Measurements from ENCODE around the gene NTF4.
"Not testable (repeated sequence)": the region's sequence is repeated elsewhere in the genome, so short reads cannot be mapped to it uniquely, and the experiment has no call there.

The NTF4 gene

DNA sequence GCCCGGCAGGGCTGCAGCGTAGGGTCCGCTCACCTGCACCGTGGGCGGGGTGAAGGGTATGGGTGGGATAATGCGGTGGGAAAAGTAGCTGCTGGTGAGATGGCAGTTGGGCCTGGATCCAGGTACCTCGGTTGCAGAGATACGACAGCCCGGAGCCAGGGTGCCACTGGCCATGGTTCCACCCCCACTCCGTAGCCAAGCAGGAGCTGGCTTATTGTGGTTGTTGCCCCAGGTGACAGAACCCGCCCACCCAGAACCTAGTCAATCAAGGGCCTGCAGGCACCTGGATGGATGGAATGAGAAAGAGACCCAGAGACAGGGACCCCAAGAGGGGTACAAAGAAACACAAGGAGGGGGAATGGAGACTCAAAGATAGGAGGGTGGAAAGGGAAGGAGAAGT lies 44.3 kb downstream of the NTF4 start:
- no peak for DNase-seq (ENCODE audit: low spot score)

DNA sequence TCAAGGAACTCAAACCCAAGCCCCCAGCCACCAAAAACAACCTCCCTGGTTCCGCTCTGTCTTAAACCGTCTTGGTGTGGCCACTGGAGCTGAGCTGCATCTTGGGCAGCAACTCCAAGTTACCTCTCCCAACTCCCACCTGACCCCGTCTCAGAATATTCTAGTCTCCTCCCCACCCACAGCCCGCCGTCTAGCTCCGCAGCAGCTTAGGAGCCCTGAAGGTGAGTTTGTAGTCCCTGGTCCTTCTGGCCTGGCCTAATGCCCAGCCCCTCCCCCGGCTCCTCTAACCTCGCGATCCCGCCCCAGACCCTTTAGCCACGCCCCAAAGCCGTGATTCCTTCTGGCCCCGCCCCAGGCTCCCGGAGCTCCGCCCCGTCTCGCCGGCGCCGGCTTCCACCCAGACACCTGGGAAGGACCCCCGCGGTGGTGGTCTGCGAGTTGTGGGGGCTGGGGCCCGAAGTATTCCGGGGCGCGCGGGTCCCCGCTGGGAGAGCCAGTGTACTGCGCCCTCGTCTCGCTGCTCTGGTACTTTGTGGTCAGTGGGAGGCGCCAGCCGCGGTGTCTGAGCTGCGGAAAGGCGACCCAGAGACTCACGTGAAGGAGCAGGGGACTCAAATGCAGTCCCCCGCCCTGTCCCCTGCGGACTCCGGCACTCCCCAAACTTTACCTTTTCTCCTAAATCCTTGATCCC lies 45.2 kb downstream of the NTF4 start:
- no peak for DNase-seq (ENCODE audit: low spot score)

DNA sequence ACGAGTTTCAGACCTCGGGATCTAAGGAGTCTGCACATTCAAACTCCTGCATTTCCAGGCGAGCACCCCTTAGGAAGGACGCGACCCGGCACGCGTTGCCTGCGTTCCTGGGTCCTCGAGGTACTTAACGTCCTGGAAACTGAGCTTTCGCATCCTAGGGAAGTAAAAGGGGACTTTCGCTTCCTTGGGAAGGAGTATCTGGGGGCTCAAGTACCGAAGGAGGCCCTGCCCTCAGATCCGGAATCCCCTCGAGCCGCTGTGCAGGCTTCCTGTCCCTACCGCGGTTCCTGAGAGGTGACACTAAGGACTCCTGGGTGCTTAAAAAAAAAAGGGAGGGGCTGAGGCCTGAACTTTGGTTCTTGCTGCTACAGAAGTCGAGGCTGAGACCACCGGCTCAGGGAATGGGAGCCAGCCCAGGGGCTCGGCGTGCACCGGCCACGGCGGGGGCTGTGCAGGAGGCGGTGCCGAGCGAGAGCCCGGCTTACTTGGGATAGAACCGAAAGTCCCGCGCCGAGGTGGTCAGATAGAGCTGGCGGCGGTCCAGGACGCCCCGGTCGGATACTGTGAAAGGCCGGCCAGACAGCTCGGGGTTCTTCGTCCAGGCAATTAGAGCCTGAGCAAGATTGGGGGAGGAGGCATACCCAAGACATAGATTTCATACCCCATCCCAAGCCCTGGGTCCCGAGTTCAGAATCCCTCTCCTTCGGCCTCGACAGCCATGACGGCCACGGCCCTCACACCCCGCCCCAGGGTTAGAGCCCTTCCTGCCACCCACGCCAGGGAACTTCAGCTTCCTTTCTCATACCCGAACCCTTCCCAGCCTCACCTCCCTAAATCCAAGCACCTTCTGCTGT lies 46.0 kb downstream of the NTF4 start:
- DNase-seq (ENCODE audit: low spot score) = not testable (repeated sequence)

DNA sequence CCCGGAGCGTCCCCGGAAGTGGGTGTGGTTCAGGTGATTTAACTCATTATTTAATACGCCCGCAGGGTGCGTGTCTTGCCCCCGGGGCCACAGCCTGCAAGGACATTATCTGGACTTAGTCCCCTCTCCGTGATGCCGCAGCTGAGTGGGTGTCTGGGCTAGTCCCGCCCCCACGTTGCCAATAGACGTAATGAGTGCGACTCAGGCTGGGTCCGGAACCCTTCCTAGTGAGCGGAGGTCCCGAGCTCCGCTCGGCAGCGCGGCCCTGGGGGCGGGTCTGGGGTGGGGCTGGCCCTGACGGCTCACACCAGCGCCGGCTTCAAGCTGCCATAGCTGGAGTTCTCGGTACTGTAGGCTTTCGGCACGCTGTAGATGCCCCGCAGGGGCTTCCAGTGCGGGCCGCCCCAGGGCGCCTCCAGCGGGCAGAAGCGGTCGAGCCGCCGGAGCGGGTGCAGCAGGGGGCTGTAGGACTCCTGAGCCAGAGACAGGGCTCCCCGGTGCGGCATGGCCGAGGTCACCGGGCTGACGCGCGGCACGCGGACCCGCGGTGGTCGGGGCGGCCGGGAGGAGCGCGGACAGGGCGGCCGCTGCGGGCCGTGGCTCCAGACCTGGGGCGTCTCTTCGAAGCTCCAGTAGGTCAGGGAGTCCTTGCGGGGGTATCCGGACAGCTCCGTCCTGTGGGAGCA lies 46.8 kb downstream of the NTF4 start:
- peak; percentile 89 for DNase-seq (ENCODE audit: low spot score)

DNA sequence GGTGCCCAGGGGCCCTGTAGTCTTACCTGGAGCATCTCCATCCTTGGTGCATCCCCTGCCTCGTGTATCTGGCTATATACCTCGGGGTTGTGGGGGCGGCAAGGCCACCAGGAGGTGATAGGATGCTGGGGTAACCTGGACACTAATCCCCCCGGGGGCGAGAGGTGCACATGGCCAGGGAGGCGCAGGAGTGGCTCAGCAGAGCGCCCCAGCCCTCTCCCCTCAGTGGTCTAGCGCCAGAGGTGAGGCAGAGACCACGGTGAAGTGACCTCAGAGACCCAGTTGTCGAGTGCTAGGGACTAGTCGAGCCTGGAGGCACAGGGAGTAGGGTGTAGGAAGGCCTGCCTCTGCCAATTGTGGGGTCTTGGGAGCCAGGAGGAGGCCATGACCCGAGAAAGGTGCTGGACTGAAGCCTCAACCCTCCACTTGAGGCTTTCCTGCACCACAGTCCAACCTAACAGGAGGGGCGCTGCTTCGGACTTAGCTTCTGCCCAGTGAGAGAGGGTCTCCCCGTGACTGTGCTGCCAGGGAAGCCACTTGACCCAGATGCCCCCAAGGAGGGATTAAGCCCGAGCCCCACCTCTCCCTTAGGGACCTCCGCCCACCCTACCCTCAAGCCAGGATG lies 47.5 kb downstream of the NTF4 start, which contains the start of gene LHB:
LHB (minus strand) TSS at position 51 of the 625 bp plus-strand sequence; CDS start at position 41, 10 bp downstream.
- no peak for DNase-seq (ENCODE audit: low spot score)

DNA sequence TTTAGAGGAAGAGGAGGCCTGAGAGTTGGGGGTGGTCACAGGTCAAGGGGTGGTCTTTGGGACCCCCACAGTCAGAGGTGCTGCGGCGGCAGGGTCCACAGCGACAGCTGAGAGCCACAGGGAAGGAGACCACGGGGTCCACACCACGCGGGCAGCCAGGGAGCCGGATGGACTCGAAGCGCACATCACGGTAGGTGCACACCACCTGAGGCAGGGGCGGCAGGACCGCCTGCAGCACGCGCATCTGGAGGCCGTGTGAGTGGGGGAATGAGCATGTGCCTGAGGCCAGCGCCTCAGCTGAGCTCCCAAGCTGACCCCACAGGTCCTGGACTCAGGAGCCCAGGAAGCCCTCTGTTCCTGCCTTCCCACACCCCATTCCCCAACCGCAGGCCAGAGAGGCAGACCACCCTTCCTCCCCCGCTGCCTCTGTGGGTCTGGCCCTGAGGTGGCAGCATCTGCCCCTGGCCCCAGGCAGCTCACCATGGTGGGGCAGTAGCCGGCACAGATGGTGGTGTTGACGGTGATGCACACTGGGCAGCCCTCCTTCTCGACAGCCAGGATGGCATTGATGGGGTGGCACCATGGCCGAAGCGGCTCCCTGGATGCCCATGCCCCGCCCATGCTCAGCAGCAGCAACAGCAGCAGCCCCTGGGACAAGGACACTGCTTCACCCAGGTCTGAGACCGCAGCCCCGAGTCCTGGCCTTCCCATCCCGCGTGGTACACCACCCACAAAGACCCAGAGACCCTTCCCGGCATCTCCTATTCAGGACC lies 48.4 kb downstream of the NTF4 start:
- no peak for DNase-seq (ENCODE audit: low spot score)

DNA sequence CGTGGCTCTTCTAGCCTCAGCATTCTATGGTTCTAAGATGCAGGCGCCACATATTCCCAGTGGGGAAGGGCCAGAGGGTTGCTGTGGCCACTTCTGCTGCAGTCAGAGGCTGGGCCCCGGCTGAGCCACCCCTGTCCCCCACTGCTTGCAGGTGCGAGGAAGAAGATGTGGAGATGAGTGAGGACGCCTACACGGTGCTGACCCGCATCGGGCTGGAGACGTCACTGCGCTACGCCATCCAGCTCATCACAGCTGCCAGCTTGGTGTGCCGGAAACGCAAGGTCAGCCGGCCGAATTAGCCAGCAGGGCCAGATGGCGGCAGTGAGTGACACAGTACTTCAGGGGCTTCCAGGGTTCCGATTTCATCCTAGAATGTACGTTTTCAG lies 49.8 kb downstream of the NTF4 start:
- DNase-seq (ENCODE audit: low spot score) = no peak

DNA sequence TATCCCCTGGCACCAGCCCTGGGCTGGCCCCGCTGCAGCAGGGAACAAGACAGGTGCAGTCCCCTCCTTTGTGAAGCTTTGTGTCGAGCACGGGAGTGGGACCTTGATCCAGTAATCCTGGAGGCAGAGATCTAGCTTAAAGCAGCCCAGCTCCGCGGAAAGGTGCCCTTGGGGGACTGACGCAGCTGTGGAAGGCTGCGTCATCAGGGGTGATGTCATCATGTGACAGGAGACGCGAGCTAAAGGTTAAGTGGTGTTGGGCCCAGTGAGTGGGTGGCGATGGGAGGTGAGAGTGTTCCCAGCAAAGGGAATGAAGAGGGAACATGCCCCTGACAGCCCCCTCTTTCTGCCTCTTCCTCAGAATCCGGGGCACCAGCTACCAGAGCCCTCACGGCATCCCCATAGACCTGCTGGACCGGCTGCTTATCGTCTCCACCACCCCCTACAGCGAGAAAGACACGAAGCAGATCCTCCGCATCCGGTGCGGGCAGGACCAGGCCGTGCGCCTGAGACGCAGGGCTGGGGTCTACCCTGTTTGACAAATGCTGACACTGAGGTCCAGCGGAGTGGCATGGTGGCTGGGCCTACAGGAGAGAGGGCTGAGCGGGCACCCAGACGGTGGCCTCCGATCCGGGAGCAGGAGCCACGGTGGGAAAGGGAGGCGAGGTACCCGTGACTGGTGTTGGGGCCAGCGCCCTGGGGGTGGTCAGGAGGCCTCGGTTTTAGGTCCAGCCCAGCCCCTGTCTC lies 50.3 kb downstream of the NTF4 start:
- no peak for DNase-seq (ENCODE audit: low spot score)

DNA sequence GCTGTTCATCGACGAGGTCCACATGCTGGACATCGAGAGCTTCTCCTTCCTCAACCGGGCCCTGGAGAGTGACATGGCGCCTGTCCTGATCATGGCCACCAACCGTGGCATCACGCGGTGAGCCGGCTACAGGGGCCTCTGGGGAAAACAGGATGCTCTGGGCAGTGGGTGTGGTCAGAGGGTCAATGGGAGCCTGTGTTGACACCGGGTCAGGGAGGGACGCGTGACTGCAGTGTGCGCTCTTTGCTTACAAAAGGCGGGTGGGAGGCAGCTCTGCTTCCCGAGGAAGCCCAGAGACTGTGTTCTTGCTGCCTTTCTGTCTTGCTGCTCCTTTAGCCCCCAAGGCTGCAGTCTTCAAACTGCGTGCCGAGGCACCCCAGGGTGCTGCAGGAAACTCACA lies 53.4 kb downstream of the NTF4 start:
- DNase-seq (ENCODE audit: low spot score) = no peak
